ENCODE measurements around the gene INAFM1.
"Not testable (repeated sequence)": the region's sequence is repeated elsewhere in the genome, so short reads cannot be mapped to it uniquely, and the experiment has no call there.

INAFM1 gene

DNA sequence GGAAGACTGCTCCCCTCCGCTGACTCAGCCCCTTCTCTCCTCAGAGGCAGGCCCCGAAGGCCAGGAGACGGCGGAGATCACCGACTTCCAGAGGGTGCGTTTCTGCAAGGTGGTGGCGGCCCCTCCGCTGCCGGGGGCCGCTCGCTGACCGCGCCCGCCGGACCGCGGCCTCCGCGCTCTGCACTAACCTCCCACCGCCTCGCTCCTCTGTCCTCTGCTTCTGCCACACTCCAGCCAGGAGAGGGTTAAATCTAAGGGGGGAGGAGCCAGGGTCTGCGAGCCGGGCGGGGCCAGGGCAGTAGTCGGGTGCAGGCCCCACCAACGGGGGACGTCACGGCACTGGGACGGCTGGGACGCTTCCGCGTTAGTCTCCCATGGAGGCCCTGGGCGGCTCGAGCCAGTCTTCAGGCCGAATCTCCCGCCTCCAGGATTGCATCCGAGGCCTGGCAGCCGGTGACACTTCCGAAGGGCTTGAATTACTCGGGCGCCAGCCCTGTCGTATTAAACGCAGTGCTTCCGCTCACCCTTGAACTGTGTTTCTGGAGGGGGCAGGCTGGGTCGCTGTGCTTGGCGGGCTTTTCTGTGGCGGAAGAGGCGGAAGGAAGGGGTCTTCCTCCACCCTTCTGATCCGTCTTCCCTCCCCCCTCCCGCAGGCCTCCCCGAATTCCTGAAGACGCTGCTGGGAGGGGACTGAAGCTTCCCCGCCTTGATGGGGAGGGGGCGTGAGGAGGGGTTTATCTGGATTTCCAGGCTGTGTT, 1.2 kb upstream of the INAFM1 start:
- Mint-ChIP-seq H3K9me3 (no peaks in the 10 kb centered on the region), H3K27ac (peak overlapping the region; percentile 97), H3K4me1 (peaks cover 32% of the 10 kb centered on the region), H3K36me3 (peaks cover 69% of the 10 kb centered on the region), H3K4me3 (peak overlapping the region; percentile 94)
- DNase-seq (ENCODE audit: low spot score in 2 of 2), result peak; percentile 77 to 95
- ATAC-seq, result peak; percentile 85

DNA sequence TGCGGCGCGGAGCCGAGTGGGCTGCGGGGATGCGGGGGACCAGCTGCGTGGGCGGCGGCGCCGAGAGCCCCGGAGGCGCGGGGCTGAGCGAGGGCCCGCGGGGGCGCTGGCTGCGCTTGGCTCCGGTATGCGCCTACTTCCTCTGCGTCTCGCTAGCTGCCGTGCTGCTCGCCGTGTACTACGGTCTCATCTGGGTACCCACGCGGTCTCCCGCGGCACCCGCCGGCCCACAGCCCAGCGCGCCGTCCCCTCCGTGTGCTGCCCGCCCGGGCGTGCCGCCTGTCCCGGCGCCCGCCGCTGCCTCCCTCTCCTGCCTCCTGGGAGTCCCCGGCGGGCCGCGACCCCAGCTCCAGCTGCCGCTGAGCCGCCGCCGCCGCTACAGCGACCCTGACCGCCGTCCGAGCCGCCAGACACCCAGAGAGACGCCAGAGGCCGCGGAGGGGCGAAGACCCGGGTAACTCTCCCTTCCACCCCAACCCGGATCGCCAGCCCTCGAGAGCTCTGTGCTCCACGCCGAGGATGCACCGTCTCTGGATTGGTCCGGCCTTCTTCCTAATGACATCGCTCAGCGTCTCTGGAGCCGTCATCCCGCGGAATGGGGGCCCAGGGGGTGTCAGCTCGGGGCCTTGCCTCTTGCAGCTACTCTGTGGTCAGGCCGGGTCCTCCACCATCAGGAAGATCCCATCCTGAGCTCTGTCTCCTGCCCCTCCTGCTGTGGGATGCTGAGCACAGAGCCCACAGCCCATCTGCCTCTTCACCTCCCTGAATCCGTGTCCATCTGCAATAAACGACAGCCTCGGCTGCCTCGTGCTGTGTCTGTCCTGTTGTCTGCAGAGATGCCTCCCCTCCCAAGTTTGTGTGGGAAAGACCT, 441 bp downstream of the INAFM1 start:
- H3K36me3 Mint-ChIP-seq, result peaks cover 68% of the 10 kb centered on the region
- peak; percentile 50 for ATAC-seq
- H3K4me3 Mint-ChIP-seq, result peak overlapping the region; percentile 94
- H3K4me1 Mint-ChIP-seq, result peaks cover 40% of the 10 kb centered on the region
- peak overlapping the region; percentile 97 for H3K27ac Mint-ChIP-seq
- no peaks in the 10 kb centered on the region for H3K9me3 Mint-ChIP-seq
- DNase-seq (ENCODE audit: low spot score in 2 of 2), result no peak

DNA sequence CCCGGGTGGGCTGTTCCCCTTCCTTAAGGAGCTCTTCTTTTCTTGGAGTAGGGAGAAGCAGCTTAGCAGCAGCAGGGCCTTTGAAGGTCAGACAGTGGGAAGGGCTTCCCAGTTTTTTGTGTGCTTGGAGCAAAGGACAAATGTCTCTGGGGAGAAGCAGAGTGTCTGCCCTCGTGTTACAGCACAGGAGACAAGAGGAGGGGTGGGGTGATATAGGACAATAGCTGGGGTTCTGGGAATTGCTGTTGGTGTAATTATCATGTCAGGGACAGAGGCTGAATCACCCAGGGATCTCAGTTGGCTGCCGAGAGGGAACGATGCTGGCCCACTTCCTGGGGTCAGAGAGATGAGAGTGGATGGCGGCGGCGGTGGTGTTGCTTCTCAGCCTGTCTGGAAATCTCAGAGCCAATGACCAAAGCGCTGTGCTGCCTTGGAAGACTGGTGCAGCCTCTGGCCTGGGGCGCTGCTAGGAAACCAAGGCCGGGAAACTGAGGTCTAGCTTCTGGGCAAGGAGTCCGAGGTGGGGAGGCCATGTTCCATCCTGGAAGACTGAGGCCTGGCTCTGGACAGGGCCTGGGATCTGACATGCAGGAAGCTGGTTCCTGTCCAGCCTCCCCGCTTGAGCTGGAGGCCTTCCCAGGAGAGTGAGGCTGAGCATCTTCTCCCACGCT, 1.2 kb downstream of the INAFM1 start:
- Mint-ChIP-seq H3K4me3 (peak overlapping the region; percentile 94), H3K9me3 (no peaks in the 10 kb centered on the region), H3K36me3 (peaks cover 66% of the 10 kb centered on the region), H3K4me1 (peaks cover 42% of the 10 kb centered on the region), H3K27ac (peak overlapping the region; percentile 86)
- no peak for DNase-seq (ENCODE audit: low spot score in 2 of 2)
- no peak for ATAC-seq

DNA sequence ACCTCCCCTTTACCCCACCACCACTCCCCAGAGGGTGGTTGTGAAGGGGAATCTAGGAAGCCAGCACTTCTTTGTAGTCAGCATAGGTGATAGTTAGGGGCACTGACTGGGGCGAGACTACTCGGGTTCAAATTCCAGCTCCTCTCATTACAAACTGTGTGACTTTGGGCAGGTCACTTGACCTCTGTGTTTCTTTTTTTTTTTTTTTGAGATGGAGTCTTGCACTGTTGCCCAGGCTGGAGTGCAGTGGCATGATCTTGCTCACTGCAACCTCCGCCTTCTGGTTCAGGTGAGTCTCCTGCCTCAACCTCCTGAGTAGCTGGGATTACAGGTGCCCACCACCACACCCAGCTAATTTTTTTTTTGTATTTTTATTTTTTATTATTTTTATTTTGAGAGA, 1.8 kb downstream of the INAFM1 start:
- H3K9me3 Mint-ChIP-seq; H3K27ac Mint-ChIP-seq; DNase-seq (ENCODE audit: low spot score in 2 of 2); ATAC-seq: not testable (repeated sequence)
- Mint-ChIP-seq H3K4me3 (peak overlapping the region; percentile 94), H3K4me1 (peaks cover 42% of the 10 kb centered on the region), H3K36me3 (peaks cover 60% of the 10 kb centered on the region)

DNA sequence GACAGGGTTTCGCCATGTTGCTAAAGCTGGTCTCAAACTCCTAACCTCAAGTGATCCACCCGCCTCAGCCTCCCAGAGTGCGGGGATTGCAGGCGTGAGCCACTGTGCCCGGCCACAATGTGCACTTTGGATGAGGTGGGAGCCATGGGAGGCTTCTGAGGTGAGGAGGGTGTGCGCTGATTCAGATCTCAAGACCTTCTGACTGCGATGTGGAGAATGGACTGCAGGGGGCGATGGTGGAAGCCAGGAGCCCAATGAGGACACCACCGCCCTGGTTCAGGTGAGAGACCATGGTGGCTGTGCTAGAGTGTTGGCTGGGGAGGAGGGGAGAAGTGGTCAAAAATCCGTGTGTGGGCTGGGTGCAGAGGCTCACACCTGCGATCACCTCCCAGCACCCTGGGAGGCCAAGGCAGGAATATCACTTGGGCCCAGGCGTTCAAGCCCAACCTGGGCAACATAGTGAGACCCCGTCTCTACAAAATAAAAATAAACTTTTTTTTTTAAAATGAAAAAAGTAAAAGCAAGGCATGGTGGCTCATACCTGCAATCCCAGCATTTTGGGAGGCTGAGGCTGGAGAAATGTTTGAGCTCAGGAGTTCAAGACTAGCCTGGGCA, 5.6 kb downstream of the INAFM1 start:
- peak; percentile 51 to 83 for DNase-seq (ENCODE audit: low spot score in 2 of 2)
- H3K27ac Mint-ChIP-seq, result no peak overlapping the region
- ATAC-seq, result peak; percentile 65
- H3K9me3 Mint-ChIP-seq, result no peaks in the 10 kb centered on the region
- peaks cover 39% of the 10 kb centered on the region for H3K4me1 Mint-ChIP-seq
- peaks cover 30% of the 10 kb centered on the region for H3K36me3 Mint-ChIP-seq
- no peak overlapping the region for H3K4me3 Mint-ChIP-seq

DNA sequence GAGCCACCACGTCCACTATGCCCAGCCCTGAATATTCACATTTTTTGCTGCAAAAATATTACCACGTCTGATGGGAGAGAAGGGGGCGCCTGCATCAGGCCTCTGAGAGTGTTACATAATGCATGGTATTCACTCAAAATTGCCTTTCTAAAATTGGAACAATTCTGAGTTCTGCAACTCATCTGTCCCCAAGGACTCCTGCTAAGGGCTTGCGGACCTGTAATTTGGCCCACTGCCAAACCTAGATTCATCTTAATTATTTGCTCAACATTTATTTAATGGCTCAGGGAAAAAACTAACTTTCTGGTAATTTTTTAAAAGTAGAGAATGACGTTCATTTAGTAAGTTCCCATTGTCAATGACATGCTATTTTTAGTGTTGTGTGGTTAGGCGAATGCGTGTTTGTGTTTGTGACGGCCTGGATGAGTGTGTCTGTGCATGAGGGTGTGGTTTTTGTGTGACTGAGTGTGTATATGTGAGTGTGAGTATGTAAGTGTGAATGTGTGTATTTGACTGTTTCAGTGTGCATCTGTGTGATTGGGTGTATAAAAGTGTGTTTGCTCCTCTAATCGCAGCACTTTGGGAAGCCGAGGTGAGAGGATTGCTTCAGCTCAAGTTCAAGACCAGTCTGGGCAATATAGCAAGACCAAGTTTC, 8.8 kb downstream of the INAFM1 start:
- Mint-ChIP-seq H3K36me3 (peaks cover 16% of the 10 kb centered on the region), H3K4me3 (no peak overlapping the region), H3K4me1 (peaks cover 24% of the 10 kb centered on the region), H3K27ac (no peak overlapping the region), H3K9me3 (no peaks in the 10 kb centered on the region)
- ATAC-seq, result no peak
- DNase-seq (ENCODE audit: low spot score in 2 of 2), result no peak

DNA sequence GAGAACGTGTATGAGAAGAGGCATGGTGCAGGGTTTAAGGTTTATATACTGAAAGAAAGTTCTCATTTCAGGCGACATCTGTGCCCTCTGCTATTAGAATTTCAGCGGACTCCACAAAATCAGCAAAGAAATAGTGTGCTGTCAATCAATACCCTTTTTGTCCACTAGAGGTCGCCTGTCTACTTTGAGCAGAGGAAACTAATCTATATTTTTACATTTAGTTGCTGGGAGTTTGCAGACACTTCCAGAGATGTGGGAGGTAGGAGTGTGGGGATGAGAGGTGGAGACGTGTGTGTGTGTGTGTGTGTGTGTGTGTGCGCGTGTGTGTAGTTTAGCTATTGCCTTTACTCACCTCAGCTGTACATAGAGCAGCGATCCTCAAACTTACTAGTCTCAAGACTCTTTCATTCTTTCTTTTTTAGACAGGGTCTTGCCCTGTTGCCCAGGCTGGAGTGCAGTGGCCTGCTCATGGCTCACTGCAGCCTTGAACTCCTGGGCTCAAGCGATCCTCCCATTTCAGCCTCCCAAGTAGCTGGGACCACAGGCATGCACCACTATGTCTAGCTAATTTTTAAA, 9.7 kb downstream of the INAFM1 start:
- no peak overlapping the region for H3K27ac Mint-ChIP-seq
- H3K4me1 Mint-ChIP-seq, result peaks cover 23% of the 10 kb centered on the region
- H3K9me3 Mint-ChIP-seq, result no peaks in the 10 kb centered on the region
- H3K4me3 Mint-ChIP-seq, result no peak overlapping the region
- H3K36me3 Mint-ChIP-seq, result peaks cover 13% of the 10 kb centered on the region
- ATAC-seq, result no peak
- DNase-seq (ENCODE audit: low spot score in 2 of 2), result peak in 1 of 2 donors; percentile 45

DNA sequence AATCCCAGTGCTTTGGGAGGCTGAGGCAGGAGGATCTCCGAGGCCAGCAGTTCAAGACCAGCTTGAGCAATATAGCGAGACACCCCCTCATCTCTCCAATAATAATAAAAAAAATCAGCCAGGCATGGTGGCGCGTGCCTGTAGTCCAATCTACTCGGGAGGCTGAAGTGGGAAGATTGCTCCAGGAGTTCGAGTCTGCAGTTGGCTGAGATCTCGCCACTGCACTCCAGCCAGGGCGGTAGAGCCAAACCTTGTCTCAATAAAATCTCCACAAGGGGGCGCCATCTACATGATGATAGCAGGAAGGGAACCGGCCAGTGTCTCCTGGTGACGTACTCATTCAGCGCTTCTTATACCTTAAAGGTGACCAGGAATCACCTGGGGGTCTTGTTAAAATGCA, 21.4 kb downstream of the INAFM1 start:
- no peaks in the 10 kb centered on the region for H3K9me3 Mint-ChIP-seq
- ATAC-seq, result peak; percentile 94
- peaks cover 23% of the 10 kb centered on the region for H3K4me1 Mint-ChIP-seq
- no peaks in the 10 kb centered on the region for H3K36me3 Mint-ChIP-seq
- no peak overlapping the region for H3K27ac Mint-ChIP-seq
- H3K4me3 Mint-ChIP-seq, result no peak overlapping the region
- DNase-seq (ENCODE audit: low spot score in 2 of 2), result peak; percentile 82 to 89

DNA sequence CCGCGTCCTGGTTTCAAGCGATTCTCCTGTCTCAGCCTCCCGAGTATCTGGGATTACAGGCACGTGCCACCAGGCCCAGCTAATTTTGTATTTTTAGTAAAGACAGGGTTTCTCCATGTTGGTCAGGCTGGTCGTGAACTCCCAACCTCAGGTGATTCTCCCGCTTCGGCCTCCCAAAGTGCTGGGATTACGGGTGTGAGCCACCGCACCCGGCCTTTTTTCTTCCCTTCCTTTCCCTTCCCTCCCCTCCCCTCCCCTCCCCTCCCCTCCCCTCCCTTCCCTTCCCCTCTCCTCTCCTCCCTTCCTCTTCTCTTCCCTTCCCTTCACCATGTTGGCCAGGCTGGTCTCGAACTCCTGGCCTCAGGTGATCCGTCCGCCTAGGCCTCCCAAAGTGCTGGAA, 26.2 kb downstream of the INAFM1 start:
- DNase-seq (ENCODE audit: low spot score in 2 of 2); H3K9me3 Mint-ChIP-seq; ATAC-seq; H3K36me3 Mint-ChIP-seq; H3K4me3 Mint-ChIP-seq: not testable (repeated sequence)
- peaks cover 26% of the 10 kb centered on the region for H3K4me1 Mint-ChIP-seq
- H3K27ac Mint-ChIP-seq, result peak overlapping the region; percentile 41

DNA sequence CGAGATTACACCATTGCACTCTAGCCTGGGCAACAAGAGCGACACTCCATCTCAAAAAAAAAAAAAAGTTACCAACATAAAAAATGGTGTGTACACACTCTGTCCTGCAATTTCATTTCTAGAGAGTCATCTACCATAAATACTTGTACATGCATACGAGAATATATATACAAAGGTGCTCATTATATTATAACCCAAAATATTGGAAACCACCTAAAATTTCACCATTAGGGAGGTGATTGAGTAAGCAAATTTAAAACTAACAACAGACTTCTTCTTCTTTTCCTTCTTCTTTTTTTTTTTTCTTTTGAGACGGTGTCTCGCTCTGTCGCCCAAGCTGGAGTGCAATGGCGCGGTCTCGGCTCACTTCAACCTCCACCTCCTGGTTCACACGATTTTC, 27.6 kb downstream of the INAFM1 start:
- H3K36me3 Mint-ChIP-seq, result no peaks in the 10 kb centered on the region
- H3K9me3 Mint-ChIP-seq, result no peaks in the 10 kb centered on the region
- no peak for ATAC-seq
- no peak overlapping the region for H3K4me3 Mint-ChIP-seq
- H3K4me1 Mint-ChIP-seq, result peaks cover 16% of the 10 kb centered on the region
- DNase-seq (ENCODE audit: low spot score in 2 of 2), result no peak
- H3K27ac Mint-ChIP-seq, result no peak overlapping the region

DNA sequence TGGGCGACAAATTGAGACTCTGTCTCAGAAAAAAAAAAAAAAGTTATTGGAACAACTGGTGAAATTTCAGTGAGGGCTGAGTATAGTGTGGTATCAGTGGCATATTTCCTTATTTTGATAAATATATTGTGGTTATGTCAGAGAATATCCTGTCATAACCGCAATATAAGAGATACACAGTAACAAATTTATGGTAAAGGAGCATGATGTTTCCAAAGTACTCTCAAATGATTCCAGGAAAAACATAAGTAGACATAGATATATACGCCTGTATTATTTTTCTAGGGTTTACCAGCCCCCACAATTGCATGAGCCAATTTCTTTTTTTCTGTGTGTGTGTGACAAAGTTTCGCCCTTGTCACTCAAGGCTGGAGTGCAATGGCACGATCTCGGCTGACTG, 29.3 kb downstream of the INAFM1 start:
- no peak overlapping the region for H3K27ac Mint-ChIP-seq

DNA sequence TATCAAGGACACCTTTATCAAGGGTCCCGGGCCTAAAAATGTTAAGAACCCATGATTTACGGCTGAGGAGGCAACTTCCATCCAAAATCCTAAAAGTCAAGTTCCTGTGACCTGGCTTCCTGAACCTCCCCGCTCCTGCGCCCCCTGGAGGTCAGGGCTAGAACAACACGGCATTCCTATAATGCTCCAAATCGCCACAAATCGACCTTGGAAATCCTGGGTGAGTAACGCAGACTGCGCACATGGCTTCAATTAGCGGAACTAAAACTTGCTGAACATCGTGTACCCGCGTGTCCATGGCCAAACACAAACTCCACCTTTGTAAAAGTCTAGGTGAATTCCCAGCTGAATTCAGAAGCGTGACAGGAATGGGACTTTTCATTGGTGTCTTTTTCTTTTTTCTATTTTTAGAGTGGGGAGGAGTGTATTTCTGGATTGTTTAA, 30.6 kb downstream of the INAFM1 start:
- ATAC-seq, result no peak
- Mint-ChIP-seq H3K4me1 (peaks cover 10% of the 10 kb centered on the region), H3K9me3 (no peaks in the 10 kb centered on the region), H3K4me3 (no peak overlapping the region), H3K36me3 (no peaks in the 10 kb centered on the region), H3K27ac (no peak overlapping the region)
- peak; percentile 49 to 65 for DNase-seq (ENCODE audit: low spot score in 2 of 2)

More for the DNA sequence above, 29.3 kb downstream of the INAFM1 start:
- Mint-ChIP-seq H3K4me3 (no peak overlapping the region), H3K36me3 (no peaks in the 10 kb centered on the region), H3K9me3 (no peaks in the 10 kb centered on the region), H3K4me1 (peaks cover 16% of the 10 kb centered on the region)
- DNase-seq (ENCODE audit: low spot score in 2 of 2), result no peak
- no peak for ATAC-seq

DNA sequence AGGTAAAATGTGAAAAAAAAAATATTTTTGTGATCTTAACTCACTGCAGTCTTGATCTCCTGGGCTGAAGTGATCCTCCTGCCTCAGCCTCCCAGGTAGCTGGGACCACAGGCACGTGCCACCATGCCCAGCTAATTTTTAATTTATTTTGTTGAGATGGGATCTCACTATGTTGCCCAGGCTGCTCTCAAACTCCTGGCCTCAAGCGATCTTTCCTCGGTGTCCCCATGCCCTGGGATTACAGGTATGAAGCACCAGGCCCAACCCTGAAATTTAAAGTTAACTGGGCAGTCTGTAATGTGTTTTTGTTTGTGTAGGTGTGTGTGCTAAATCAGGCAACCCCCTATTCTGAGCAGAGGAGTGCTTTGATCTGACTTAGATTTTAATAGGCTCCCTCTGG, 31.6 kb downstream of the INAFM1 start:
- no peak for ATAC-seq

DNA sequence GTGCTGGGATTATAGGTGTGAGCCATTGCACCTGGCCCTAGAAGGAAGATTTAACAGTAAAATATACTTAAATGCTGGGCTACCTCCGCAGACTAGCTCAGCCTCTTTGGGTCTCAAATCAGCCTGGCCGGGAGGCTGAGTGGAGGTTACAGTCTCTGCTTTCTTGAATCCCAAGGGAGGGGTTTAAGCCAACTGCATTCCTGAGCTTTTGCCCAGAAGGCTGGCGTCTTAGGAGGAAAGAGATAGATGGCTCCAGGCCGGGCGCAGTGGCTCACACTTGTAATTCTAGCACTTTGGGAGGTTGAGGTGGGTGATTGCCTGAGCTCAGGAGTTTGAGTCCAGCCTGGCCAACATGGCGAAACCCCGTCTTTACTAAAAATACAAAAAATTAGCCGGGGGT, 34.4 kb downstream of the INAFM1 start:
- Mint-ChIP-seq H3K27ac (no peak overlapping the region), H3K9me3 (no peaks in the 10 kb centered on the region), H3K4me3 (no peak overlapping the region), H3K36me3 (no peaks in the 10 kb centered on the region), H3K4me1 (peaks cover 5% of the 10 kb centered on the region)
- no peak for DNase-seq (ENCODE audit: low spot score in 2 of 2)
- ATAC-seq, result no peak

More for the DNA sequence above, 31.6 kb downstream of the INAFM1 start:
- H3K36me3 Mint-ChIP-seq, result no peaks in the 10 kb centered on the region
- H3K4me3 Mint-ChIP-seq, result no peak overlapping the region
- H3K4me1 Mint-ChIP-seq, result peaks cover 5% of the 10 kb centered on the region
- H3K9me3 Mint-ChIP-seq, result no peaks in the 10 kb centered on the region
- H3K27ac Mint-ChIP-seq, result no peak overlapping the region
- no peak for DNase-seq (ENCODE audit: low spot score in 2 of 2)
